ENCODE measurements around the gene CRK. TPM values are rescaled to one million over a fixed set of nuclear protein-coding genes. Genes with fewer than 3 reads are reported as not detected.

CRK gene
- total and polyA plus RNA-seq, 2 of the 4 experiments (the other 2 are of a cell fraction), result 57.6 to 100 TPM

GRCh38 chr17:1375615-1376014 lies 80.4 kb downstream of the CRK start:
- ChIA-PET CTCF (interaction anchor here (2.8 kb wide), 1 partner anchor 10 kb away, joined by 11 read pairs; no protein-coding TSS in a partner anchor), POLR2A (ENCODE audit: unreplicated experiment) (no interaction called here)
- Histone ChIP-seq H2AFZ (replicated peaks; ENCODE audit: low read length, poor library complexity) (no peak overlapping the region), H3K23ac (ENCODE audit: low read depth, low read length) (no peak overlapping the region; the same call in 1 of the 2 replicates), H3K4me2 (ENCODE audit: low read depth, low read length) (no peak overlapping the region), H3K4ac (ENCODE audit: low read depth, low read length) (no peak overlapping the region), H3K4me3 (ENCODE audit: insufficient read depth, low read depth, low read length) (no peak overlapping the region), H3K9me1 (ENCODE audit: insufficient read depth, low read length) (peaks cover 38% of the 10 kb centered on the region), H3K36me3 (ENCODE audit: control insufficient read depth, insufficient read depth, low read length) (peaks cover 14% of the 10 kb centered on the region), H2BK5ac (ENCODE audit: low read depth, low read length, poor library complexity, severe bottlenecking) (no peak overlapping the region), H3K9me3 (ENCODE audit: control insufficient read depth, insufficient read depth, low read length) (no peaks in the 10 kb centered on the region), H3K79me1 (ENCODE audit: low read depth in 1 of 2, low read length in 2 of 2) (peaks cover 0 to 66% of the 10 kb centered on the region in 2 experiments; a peak in 2 of 4 replicates), H3K18ac (ENCODE audit: low read depth, low read length) (no peak overlapping the region), H2BK15ac (ENCODE audit: low read depth, low read length) (no peak overlapping the region), H4K5ac (ENCODE audit: low read depth, low read length) (no peak overlapping the region), H3K27me3 (ENCODE audit: control insufficient read depth, insufficient read depth, low read length) (no peaks in the 10 kb centered on the region), H4K20me1 (ENCODE audit: insufficient read depth, low read length) (peaks cover 100% of the 10 kb centered on the region), H4K91ac (ENCODE audit: insufficient read depth, low read depth, low read length) (no peak overlapping the region), H2AK5ac (ENCODE audit: low read depth, low read length) (no peak overlapping the region), H2BK20ac (ENCODE audit: low read depth, low read length) (no peak overlapping the region), H3K27ac (ENCODE audit: insufficient read depth, low read length) (no peak overlapping the region), H2AK9ac (replicated peaks; ENCODE audit: low read depth, low read length, poor library complexity) (no peak overlapping the region), H3K56ac (ENCODE audit: extremely low read depth, insufficient read depth, low read length) (no peak overlapping the region), H2BK120ac (ENCODE audit: low read depth, low read length) (no peak overlapping the region), H3K14ac (replicated peaks; ENCODE audit: low read depth, low read length) (no peak overlapping the region), H3K9ac (ENCODE audit: low read depth, low read length) (no peak overlapping the region), H3K4me1 (ENCODE audit: control insufficient read depth, insufficient read depth, low read length) (peaks cover 32% of the 10 kb centered on the region), H4K8ac (ENCODE audit: low read depth in 2 of 2, low read length in 2 of 2) (no peak overlapping the region)
- in situ Hi-C loops (cut with MboI; ENCODE audit: low sequenced_read_pairs) (no loop called here), intact Hi-C loops (cut with micrococcal nuclease) (no loop called here), dilution Hi-C loops (cut with HindIII; ENCODE audit: low sequenced_read_pairs, unreplicated experiment) (no loop called here)
- TF ChIP-seq, protein P1, sequence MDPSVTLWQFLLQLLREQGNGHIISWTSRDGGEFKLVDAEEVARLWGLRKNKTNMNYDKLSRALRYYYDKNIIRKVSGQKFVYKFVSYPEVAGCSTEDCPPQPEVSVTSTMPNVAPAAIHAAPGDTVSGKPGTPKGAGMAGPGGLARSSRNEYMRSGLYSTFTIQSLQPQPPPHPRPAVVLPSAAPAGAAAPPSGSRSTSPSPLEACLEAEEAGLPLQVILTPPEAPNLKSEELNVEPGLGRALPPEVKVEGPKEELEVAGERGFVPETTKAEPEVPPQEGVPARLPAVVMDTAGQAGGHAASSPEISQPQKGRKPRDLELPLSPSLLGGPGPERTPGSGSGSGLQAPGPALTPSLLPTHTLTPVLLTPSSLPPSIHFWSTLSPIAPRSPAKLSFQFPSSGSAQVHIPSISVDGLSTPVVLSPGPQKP (IDR thresholded peaks at IDR 0.05; ENCODE audit: borderline replicate concordance, low read depth, low read length), result no peak
- no peak for TF ChIP-seq RAD21 (IDR thresholded peaks at IDR 0.05; ENCODE audit: low read length)
- no peak for TF ChIP-seq RFX5 (IDR thresholded peaks at IDR 0.05; ENCODE audit: low read depth, low read length)
- TF ChIP-seq NFE2L2 (IDR thresholded peaks at IDR 0.05; ENCODE audit: low read depth, low read length), result no peak
- TF ChIP-seq CTCF (conservative IDR thresholded peaks at IDR 0.05; ENCODE audit: low read depth, low read length), result no peak
- TF ChIP-seq, protein P2, sequence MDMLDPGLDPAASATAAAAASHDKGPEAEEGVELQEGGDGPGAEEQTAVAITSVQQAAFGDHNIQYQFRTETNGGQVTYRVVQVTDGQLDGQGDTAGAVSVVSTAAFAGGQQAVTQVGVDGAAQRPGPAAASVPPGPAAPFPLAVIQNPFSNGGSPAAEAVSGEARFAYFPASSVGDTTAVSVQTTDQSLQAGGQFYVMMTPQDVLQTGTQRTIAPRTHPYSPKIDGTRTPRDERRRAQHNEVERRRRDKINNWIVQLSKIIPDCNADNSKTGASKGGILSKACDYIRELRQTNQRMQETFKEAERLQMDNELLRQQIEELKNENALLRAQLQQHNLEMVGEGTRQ (IDR thresholded peaks at IDR 0.05; ENCODE audit: low read depth, low read length), result no peak
- no peak for TF ChIP-seq FOS (IDR thresholded peaks at IDR 0.05; ENCODE audit: low read depth, low read length)
- TF ChIP-seq MAFK (IDR thresholded peaks at IDR 0.05; ENCODE audit: low read depth, low read length), result no peak
- TF ChIP-seq CEBPB (IDR thresholded peaks at IDR 0.05; ENCODE audit: low read depth, low read length), result no peak
- no peak for TF ChIP-seq RCOR1 (IDR thresholded peaks at IDR 0.05; ENCODE audit: insufficient replicate concordance, low read length)
- no peak for TF ChIP-seq BHLHE40 (IDR thresholded peaks at IDR 0.05; ENCODE audit: low read depth, low read length)
- no peak for TF ChIP-seq CHD1 (IDR thresholded peaks at IDR 0.05; ENCODE audit: low read depth, low read length)
- TF ChIP-seq POLR2A (IDR thresholded peaks at IDR 0.05; ENCODE audit: low read depth, low read length), result no peak
- no peak for TF ChIP-seq MAZ (IDR thresholded peaks at IDR 0.05; ENCODE audit: borderline replicate concordance, low read depth, low read length)
- TF ChIP-seq SMC3 (IDR thresholded peaks at IDR 0.05; ENCODE audit: low read depth, low read length), result no peak
- TF ChIP-seq MXI1 (IDR thresholded peaks at IDR 0.05; ENCODE audit: borderline replicate concordance, low read depth, low read length), result no peak
- BruUV-seq (replicated peaks), result no TSS peak
- WGBS, 2 experiments (ENCODE audit: extremely low coverage in 2 of 2, insufficient read length in 1 of 2), result no CpG with 5 or more reads among the region's 2 CpGs
- no peak for DNase-seq
- ATAC-seq (ENCODE audit: low read depth), result no peak
